GM18499 (cell line): ENCODE data around the gene MEOX2.

ENCODE experiments used
- ATAC-seq: cut with Tn5 transposase; IDR thresholded peaks from one replicate; pipeline ENCODE4 v1.9.1; 2021; ENCODE audit warnings: moderate number of reproducible peaks; ENCODE audit not compliant: insufficient read depth, unreplicated experiment

The MEOX2 gene

DNA sequence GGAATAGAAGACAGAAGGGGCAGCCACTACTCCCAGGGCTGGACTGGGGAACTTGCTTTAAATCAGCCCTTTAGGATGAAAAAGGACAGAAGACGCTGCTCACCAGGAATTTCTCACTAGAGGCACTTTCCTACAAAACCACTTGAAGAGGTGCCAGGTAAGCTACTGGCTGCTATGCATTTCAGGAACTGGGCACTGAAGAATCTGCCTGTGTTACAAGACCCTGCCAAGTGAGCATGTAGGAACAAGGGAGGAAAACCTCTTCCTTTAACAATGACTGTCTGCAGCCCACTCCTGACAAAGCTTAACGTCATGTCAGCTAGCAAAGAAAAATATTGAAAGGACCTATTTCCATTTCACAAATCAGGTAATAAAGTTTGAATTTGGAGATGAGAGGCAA is 118.8 kb downstream of the MEOX2 start:
- ATAC-seq, result no peak

DNA sequence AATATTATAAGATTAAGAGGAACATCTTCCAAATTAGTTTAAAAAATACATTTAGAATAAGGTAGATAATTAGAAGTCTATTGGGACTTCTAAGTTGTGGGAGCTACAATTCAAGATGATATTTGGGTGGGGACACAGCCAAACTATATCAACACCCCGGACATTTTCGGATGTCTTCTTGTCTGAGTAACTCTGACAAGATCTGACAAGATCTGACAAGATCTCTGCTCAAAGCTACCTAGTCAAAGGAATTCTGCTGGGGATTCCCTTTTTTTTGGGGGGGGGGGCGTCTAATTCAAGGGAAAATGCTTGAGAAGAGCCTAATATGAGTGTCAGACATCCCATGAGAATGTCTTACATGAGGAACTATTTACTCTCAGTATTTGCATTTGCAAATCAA is 119.4 kb downstream of the MEOX2 start:
- ATAC-seq, result no peak

- ATAC-seq, result no peak
These were observed 120.0 kb downstream of the MEOX2 start for GRCh38 chr7:15566476-15566875.

- no peak for ATAC-seq
These were observed 124.6 kb downstream of the MEOX2 start, which contains the start of gene AGMO for GRCh38 chr7:15561835-15562234. Gene AGMO, minus strand, starts transcription at chr7:15562015.
